ENCODE measurements around the gene GOLGA7B. TPM values are rescaled to one million over a fixed set of nuclear protein-coding genes. Genes with fewer than 3 reads are reported as not detected.

The GOLGA7B gene
- total RNA-seq, 2 donors from 2014 or later, result 0.22 to 0.72 TPM

GRCh38 chr10:97825020-97825760, 24.5 kb upstream of the GOLGA7B start:
- TF ChIP-seq CTCF (IDR thresholded peaks at IDR 0.05), result no peak
- no peak overlapping the region for H3K27ac ChIP-seq
- H3K4me1 ChIP-seq, result no peaks in the 10 kb centered on the region
- intact Hi-C loops (cut with DNase I), result no loop called here
- no peaks in the 10 kb centered on the region for H3K36me3 ChIP-seq
- H3K4me3 ChIP-seq, result no peak overlapping the region
- DNase-seq, result no peak
- no peak overlapping the region for H3K9ac ChIP-seq (ENCODE audit: low read depth in 2 of 2, low read length in 2 of 2)
- H3K9me3 ChIP-seq, result no peaks in the 10 kb centered on the region
- no peaks in the 10 kb centered on the region for H3K27me3 ChIP-seq

- no peak for DNase-seq
- Histone ChIP-seq H3K9ac (ENCODE audit: low read depth in 2 of 2, low read length in 2 of 2) (no peak overlapping the region), H3K36me3 (no peaks in the 10 kb centered on the region), H3K4me3 (no peak overlapping the region), H3K4me1 (no peaks in the 10 kb centered on the region), H3K27ac (no peak overlapping the region), H3K27me3 (no peaks in the 10 kb centered on the region), H3K9me3 (no peaks in the 10 kb centered on the region)
- intact Hi-C loops (cut with DNase I), result no loop called here
- no peak for TF ChIP-seq CTCF (IDR thresholded peaks at IDR 0.05)
Observed at GRCh38 chr10:97826892-97827291, 22.8 kb upstream of the GOLGA7B start.

- no peak for TF ChIP-seq CTCF (IDR thresholded peaks at IDR 0.05)
- DNase-seq, result no peak
- no peaks in the 10 kb centered on the region for H3K9me3 ChIP-seq
- H3K27ac ChIP-seq, result no peak overlapping the region
- H3K4me3 ChIP-seq, result no peak overlapping the region
- no peaks in the 10 kb centered on the region for H3K36me3 ChIP-seq
- H3K9ac ChIP-seq (ENCODE audit: low read depth in 2 of 2, low read length in 2 of 2), result no peak overlapping the region
- H3K4me1 ChIP-seq, result no peaks in the 10 kb centered on the region
- no peaks in the 10 kb centered on the region for H3K27me3 ChIP-seq
- intact Hi-C loops (cut with DNase I), result no loop called here
Observed at GRCh38 chr10:97827702-97828291, 21.8 kb upstream of the GOLGA7B start.

- no peak for DNase-seq
- intact Hi-C loops (cut with DNase I), result no loop called here
- H3K4me3 ChIP-seq, result no peak overlapping the region
- H3K27ac ChIP-seq, result no peak overlapping the region
- TF ChIP-seq CTCF (IDR thresholded peaks at IDR 0.05), result no peak
- no peaks in the 10 kb centered on the region for H3K9me3 ChIP-seq
- H3K27me3 ChIP-seq, result no peaks in the 10 kb centered on the region
- H3K9ac ChIP-seq (ENCODE audit: low read depth in 2 of 2, low read length in 2 of 2), result no peak overlapping the region
- no peaks in the 10 kb centered on the region for H3K36me3 ChIP-seq
- no peaks in the 10 kb centered on the region for H3K4me1 ChIP-seq
Observed at GRCh38 chr10:97828721-97829120, 20.9 kb upstream of the GOLGA7B start.

- H3K4me1 ChIP-seq, result no peaks in the 10 kb centered on the region
- no peak for DNase-seq
- no peak overlapping the region for H3K9ac ChIP-seq (ENCODE audit: low read depth in 2 of 2, low read length in 2 of 2)
- TF ChIP-seq CTCF (IDR thresholded peaks at IDR 0.05), result no peak
- H3K9me3 ChIP-seq, result no peaks in the 10 kb centered on the region
- H3K27me3 ChIP-seq, result no peaks in the 10 kb centered on the region
- no peak overlapping the region for H3K27ac ChIP-seq
- intact Hi-C loops (cut with DNase I), result no loop called here
- H3K4me3 ChIP-seq, result no peak overlapping the region
- H3K36me3 ChIP-seq, result no peaks in the 10 kb centered on the region
Observed at GRCh38 chr10:97830064-97830463, 19.6 kb upstream of the GOLGA7B start.
